Coronary artery (tissue), 2 donors: ENCODE results near the gene SCAMP1.
"Not testable (repeated sequence)": the region's sequence is repeated elsewhere in the genome, so short reads cannot be mapped to it uniquely, and the experiment has no call there.

ENCODE experiments used
- DNase-seq: peaks from one replicate; pipeline ENCODE4 v3.0.0-alpha.2; 2017; ENCODE audit warnings: low spot score
- H3K27ac ChIP-seq, 2 donors: fragments of 200-600 bp; sonication (generic); one replicate each; pipeline ENCODE4 v1.5.1; 2016 to 2019
- H3K4me3 ChIP-seq: fragments of 200-600 bp; sonication (generic); 2 replicates; pipeline ENCODE4 v1.5.1; 2016; ENCODE audit warnings: mild to moderate bottlenecking, moderate library complexity
- CTCF ChIP-seq: fragments of 200-600 bp; sonication (generic); IDR thresholded peaks from one replicate; pipeline ENCODE4 v1.5.1; 2019; ENCODE audit warnings: antibody characterized with exemption

Gene SCAMP1

GRCh38 chr5:78373231-78373630 lies 12.8 kb downstream of the SCAMP1 start:
- no peak for TF ChIP-seq CTCF
- Histone ChIP-seq H3K4me3 (no peak overlapping the region), H3K27ac (no peak overlapping the region)
- DNase-seq, result no peak

- no peak for TF ChIP-seq CTCF
- no peak overlapping the region for H3K27ac ChIP-seq
- no peak overlapping the region for H3K4me3 ChIP-seq
- no peak for DNase-seq
Observed at GRCh38 chr5:78376315-78376714, 15.9 kb downstream of the SCAMP1 start.

GRCh38 chr5:78377056-78377717 lies 16.8 kb downstream of the SCAMP1 start:
- Histone ChIP-seq H3K4me3 (no peak overlapping the region), H3K27ac (no peak overlapping the region)
- no peak for TF ChIP-seq CTCF
- no peak for DNase-seq

- Histone ChIP-seq H3K4me3 (no peak overlapping the region), H3K27ac (no peak overlapping the region)
- no peak for TF ChIP-seq CTCF
- no peak for DNase-seq
Observed at GRCh38 chr5:78377718-78378105, 17.3 kb downstream of the SCAMP1 start.

- no peak for DNase-seq
- H3K27ac ChIP-seq, result no peak overlapping the region
- TF ChIP-seq CTCF, result no peak
- H3K4me3 ChIP-seq, result no peak overlapping the region
Observed at GRCh38 chr5:78387468-78388153, 27.2 kb downstream of the SCAMP1 start.

GRCh38 chr5:78391357-78391756 lies 30.9 kb downstream of the SCAMP1 start:
- not testable (repeated sequence) for DNase-seq, H3K4me3 ChIP-seq, H3K27ac ChIP-seq

GRCh38 chr5:78397831-78398230 lies 37.4 kb downstream of the SCAMP1 start:
- TF ChIP-seq CTCF, result no peak
- Histone ChIP-seq H3K4me3 (no peak overlapping the region), H3K27ac (no peak overlapping the region)
- no peak for DNase-seq
